Adrenal gland (tissue), 5 donors: ENCODE measurements around the gene NOP16.

Source experiments
- CTCF ChIP-seq, 6 experiments: fragments of 450-650 bp in 4 of 6; fragments of 200-600 bp in 2 of 6; sonication (generic) in 1 of 6; IDR thresholded peaks; 1 replicate in 5 of 6; 2 replicates in 1 of 6; pipeline versions ENCODE4 v1.5.1 to v1.8.0; 2016 to 2021; ENCODE audit warnings: antibody characterized with exemption in 6 of 6, mild to moderate bottlenecking in 2 of 6, moderate library complexity in 1 of 6
- POLR2A ChIP-seq, 2 donors: fragments of 450-650 bp; IDR thresholded peaks; one replicate each; pipeline ENCODE4 v1.6.1; 2017; ENCODE audit warnings: antibody characterized with exemption in 2 of 2, mild to moderate bottlenecking in 2 of 2, moderate library complexity in 1 of 2
- donor health status: DM: no; HTN: no; CAD: no.

- no peak for TF ChIP-seq CTCF (IDR thresholded peaks at IDR 0.05)
- TF ChIP-seq POLR2A (IDR thresholded peaks at IDR 0.05) = no peak
Observed at GRCh38 chr5:176384366-176384930, 4.0 kb downstream of the NOP16 start.
